Fibroblast of lung (primary cell): ENCODE data around the gene C3orf20.

Source experiments
- EZH2 ChIP-seq: IDR thresholded peaks from 2 replicates; pipeline ENCODE4 v1.5.1; 2012; ENCODE audit warnings: low read length, control low read depth, mild to moderate bottlenecking; ENCODE audit errors: missing control alignments
- TF ChIP-seq, protein P1 (sequence below), 2 donors: IDR thresholded peaks in 1 of 2; conservative IDR thresholded peaks in 1 of 2; 1 replicate in 1 of 2; 2 replicates in 1 of 2; pipeline ENCODE4 v1.5.1; 2011 to 2012; ENCODE audit warnings: low read length in 2 of 2, control low read depth in 1 of 2, inconsistent platforms in 1 of 2, low read depth in 1 of 2, mild to moderate bottlenecking in 1 of 2

DNA sequence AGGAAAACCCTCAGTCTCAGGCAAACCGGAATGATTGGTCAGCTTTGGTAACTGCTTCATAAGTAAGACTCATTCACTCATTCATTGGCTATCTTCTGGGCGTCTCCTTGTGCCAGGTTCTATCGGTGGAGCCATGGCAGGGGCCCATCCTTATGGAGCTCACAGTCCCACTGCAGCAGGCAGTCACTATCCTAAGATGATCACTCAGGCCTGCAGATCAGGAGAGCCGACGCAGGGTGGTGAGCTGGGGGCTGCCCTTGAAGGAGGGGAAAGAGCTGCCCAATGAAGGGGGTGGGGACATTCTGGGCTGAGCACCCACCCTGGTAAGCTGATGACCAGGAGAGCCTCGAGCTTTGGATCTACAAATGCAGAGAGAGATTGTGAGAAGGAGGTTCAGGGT is 123.3 kb downstream of the C3orf20 start:
- TF ChIP-seq, protein P1, sequence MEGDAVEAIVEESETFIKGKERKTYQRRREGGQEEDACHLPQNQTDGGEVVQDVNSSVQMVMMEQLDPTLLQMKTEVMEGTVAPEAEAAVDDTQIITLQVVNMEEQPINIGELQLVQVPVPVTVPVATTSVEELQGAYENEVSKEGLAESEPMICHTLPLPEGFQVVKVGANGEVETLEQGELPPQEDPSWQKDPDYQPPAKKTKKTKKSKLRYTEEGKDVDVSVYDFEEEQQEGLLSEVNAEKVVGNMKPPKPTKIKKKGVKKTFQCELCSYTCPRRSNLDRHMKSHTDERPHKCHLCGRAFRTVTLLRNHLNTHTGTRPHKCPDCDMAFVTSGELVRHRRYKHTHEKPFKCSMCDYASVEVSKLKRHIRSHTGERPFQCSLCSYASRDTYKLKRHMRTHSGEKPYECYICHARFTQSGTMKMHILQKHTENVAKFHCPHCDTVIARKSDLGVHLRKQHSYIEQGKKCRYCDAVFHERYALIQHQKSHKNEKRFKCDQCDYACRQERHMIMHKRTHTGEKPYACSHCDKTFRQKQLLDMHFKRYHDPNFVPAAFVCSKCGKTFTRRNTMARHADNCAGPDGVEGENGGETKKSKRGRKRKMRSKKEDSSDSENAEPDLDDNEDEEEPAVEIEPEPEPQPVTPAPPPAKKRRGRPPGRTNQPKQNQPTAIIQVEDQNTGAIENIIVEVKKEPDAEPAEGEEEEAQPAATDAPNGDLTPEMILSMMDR (conservative IDR thresholded peaks at IDR 0.05 in 1 of 2, IDR thresholded peaks at IDR 0.05 in 1 of 2; ENCODE audit: low read depth in 1 of 2, low read length in 2 of 2), result no peak
- no peak for TF ChIP-seq EZH2
